ENCODE measurements around the gene MED16. TPM values are rescaled to one million over a fixed set of nuclear protein-coding genes. Genes with fewer than 3 reads are reported as not detected.

The MED16 gene
- total and polyA plus RNA-seq, 2 of the 4 experiments (the other 2 are of a cell fraction), result 8.1 to 40.2 TPM

GRCh38 chr19:875265-875879 lies 17.6 kb downstream of the MED16 start:
- POLR2A ChIA-PET (ENCODE audit: unreplicated experiment), result no interaction called here
- dilution Hi-C loops (cut with HindIII; ENCODE audit: low sequenced_read_pairs, unreplicated experiment), result no loop called here
- BruUV-seq (replicated peaks), result no TSS peak
- H2AK5ac ChIP-seq (ENCODE audit: low read depth, low read length), result no peak overlapping the region
- no peaks in the 10 kb centered on the region for H3K9me1 ChIP-seq (ENCODE audit: insufficient read depth, low read length)
- no peak overlapping the region for H3K14ac ChIP-seq (replicated peaks; ENCODE audit: low read depth, low read length)
- in situ Hi-C loops (cut with MboI; ENCODE audit: low sequenced_read_pairs), result no loop called here
- no peak overlapping the region for H3K27ac ChIP-seq (ENCODE audit: insufficient read depth, low read length)
- no peak overlapping the region for H3K4me2 ChIP-seq (ENCODE audit: low read depth, low read length)
- no peak overlapping the region for H2BK120ac ChIP-seq (ENCODE audit: low read depth, low read length)
- no peak overlapping the region for H4K8ac ChIP-seq (ENCODE audit: low read depth in 2 of 2, low read length in 2 of 2)
- H3K56ac ChIP-seq (ENCODE audit: extremely low read depth, insufficient read depth, low read length), result no peak overlapping the region
- H3K27me3 ChIP-seq (ENCODE audit: control insufficient read depth, insufficient read depth, low read length), result no peaks in the 10 kb centered on the region
- intact Hi-C loops (cut with micrococcal nuclease), result no loop called here
- CTCF ChIA-PET, result interaction anchor here (0.6 kb wide), 1 partner anchor 65 kb away, joined by 4 read pairs; no protein-coding TSS in a partner anchor
- H2AFZ ChIP-seq (replicated peaks; ENCODE audit: low read length, poor library complexity), result peak overlapping the region; percentile 43
- TF ChIP-seq SMC3 (IDR thresholded peaks at IDR 0.05; ENCODE audit: low read depth, low read length), result no peak
- no peak for TF ChIP-seq MAFK (IDR thresholded peaks at IDR 0.05; ENCODE audit: low read depth, low read length)
- no peak for TF ChIP-seq RAD21 (IDR thresholded peaks at IDR 0.05; ENCODE audit: low read length)
- TF ChIP-seq, protein P1, sequence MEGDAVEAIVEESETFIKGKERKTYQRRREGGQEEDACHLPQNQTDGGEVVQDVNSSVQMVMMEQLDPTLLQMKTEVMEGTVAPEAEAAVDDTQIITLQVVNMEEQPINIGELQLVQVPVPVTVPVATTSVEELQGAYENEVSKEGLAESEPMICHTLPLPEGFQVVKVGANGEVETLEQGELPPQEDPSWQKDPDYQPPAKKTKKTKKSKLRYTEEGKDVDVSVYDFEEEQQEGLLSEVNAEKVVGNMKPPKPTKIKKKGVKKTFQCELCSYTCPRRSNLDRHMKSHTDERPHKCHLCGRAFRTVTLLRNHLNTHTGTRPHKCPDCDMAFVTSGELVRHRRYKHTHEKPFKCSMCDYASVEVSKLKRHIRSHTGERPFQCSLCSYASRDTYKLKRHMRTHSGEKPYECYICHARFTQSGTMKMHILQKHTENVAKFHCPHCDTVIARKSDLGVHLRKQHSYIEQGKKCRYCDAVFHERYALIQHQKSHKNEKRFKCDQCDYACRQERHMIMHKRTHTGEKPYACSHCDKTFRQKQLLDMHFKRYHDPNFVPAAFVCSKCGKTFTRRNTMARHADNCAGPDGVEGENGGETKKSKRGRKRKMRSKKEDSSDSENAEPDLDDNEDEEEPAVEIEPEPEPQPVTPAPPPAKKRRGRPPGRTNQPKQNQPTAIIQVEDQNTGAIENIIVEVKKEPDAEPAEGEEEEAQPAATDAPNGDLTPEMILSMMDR (conservative IDR thresholded peaks at IDR 0.05; ENCODE audit: low read depth, low read length), result no peak
- H3K9me3 ChIP-seq (ENCODE audit: control insufficient read depth, insufficient read depth, low read length), result no peaks in the 10 kb centered on the region
- peaks cover 0 to 4% of the 10 kb centered on the region in 2 experiments; a peak in 1 of 4 replicates for H3K79me1 ChIP-seq (ENCODE audit: low read depth in 1 of 2, low read length in 2 of 2)
- no peak overlapping the region for H3K4ac ChIP-seq (ENCODE audit: low read depth, low read length)
- ATAC-seq (ENCODE audit: low read depth) (no peak), DNase-seq (no peak)
- H3K36me3 ChIP-seq (ENCODE audit: control insufficient read depth, insufficient read depth, low read length), result peaks cover 41% of the 10 kb centered on the region
- H3K18ac ChIP-seq (ENCODE audit: low read depth, low read length), result no peak overlapping the region
- H4K20me1 ChIP-seq (ENCODE audit: insufficient read depth, low read length), result peaks cover 15% of the 10 kb centered on the region
- no peak overlapping the region for H2BK5ac ChIP-seq (ENCODE audit: low read depth, low read length, poor library complexity, severe bottlenecking)
- H2AK9ac ChIP-seq (replicated peaks; ENCODE audit: low read depth, low read length, poor library complexity), result no peak overlapping the region
- H3K9ac ChIP-seq (ENCODE audit: low read depth, low read length), result no peak overlapping the region
- H2BK20ac ChIP-seq (ENCODE audit: low read depth, low read length), result no peak overlapping the region
- no peak overlapping the region for H2BK15ac ChIP-seq (ENCODE audit: low read depth, low read length)
- H3K4me1 ChIP-seq (ENCODE audit: control insufficient read depth, insufficient read depth, low read length), result peaks cover 8% of the 10 kb centered on the region
- no peak overlapping the region for H4K5ac ChIP-seq (ENCODE audit: low read depth, low read length)
- H4K91ac ChIP-seq (ENCODE audit: insufficient read depth, low read depth, low read length), result no peak overlapping the region
- no peak overlapping the region for H3K23ac ChIP-seq (ENCODE audit: low read depth, low read length)
- H3K4me3 ChIP-seq (ENCODE audit: insufficient read depth, low read depth, low read length), result no peak overlapping the region
- WGBS, 2 experiments (ENCODE audit: extremely low coverage in 2 of 2, insufficient read length in 1 of 2), result 97% methylated on average over 14 of the region's 28 CpGs; no CpG with 5 or more reads in 1 of the 2 experiments

Data from IMR-90 (cell line).